K562 (cell line): ENCODE data around the gene AGO1. TPM values are rescaled to one million over a fixed set of nuclear protein-coding genes. Genes with fewer than 3 reads are reported as not detected.

Source experiments
- ARID3A ChIP-seq: IDR thresholded peaks from 2 replicates; pipeline ENCODE4 v1.6.1; 2012; ENCODE audit warnings: low read depth, low read length, improper control_type of control experiment, borderline replicate concordance
- DLX4 ChIP-seq: fragments of 250-450 bp; sonication (Bioruptor Pico); IDR thresholded peaks from 2 replicates; pipeline ENCODE4 v1.6.1; 2021; ENCODE audit warnings: mild to moderate bottlenecking
- GTF2B ChIP-seq: IDR thresholded peaks from 2 replicates; pipeline ENCODE4 v1.6.1; 2011; ENCODE audit not compliant: insufficient read length; ENCODE audit errors: extremely low read depth
- KDM5B ChIP-seq: fragments of 200-600 bp; sonication (generic); IDR thresholded peaks from 2 replicates; pipeline ENCODE4 v1.6.1; 2012; ENCODE audit warnings: low read depth, mild to moderate bottlenecking, moderate library complexity, low read length, control low read depth, inconsistent platforms; ENCODE audit not compliant: insufficient replicate concordance
- MEIS2 ChIP-seq: fragments of 450-650 bp; IDR thresholded peaks from 2 replicates; pipeline ENCODE4 v1.6.1; 2014; ENCODE audit warnings: mild to moderate bottlenecking; ENCODE audit not compliant: partially characterized antibody
- MYBL2 ChIP-seq, 2 experiments: fragments of 450-650 bp in 1 of 2; sonication (generic) in 1 of 2; formaldehyde crosslinking in 1 of 2; IDR thresholded peaks; 2 replicates each; pipeline versions ENCODE4 v1.6.1 to v1.8.1; 2017 to 2022; ENCODE audit warnings: borderline replicate concordance in 1 of 2, inconsistent platforms in 1 of 2, low read depth in 1 of 2, mild to moderate bottlenecking in 1 of 2, missing genetic modification reagents in 1 of 2, moderate library complexity in 1 of 2
- NR2C2 ChIP-seq, 2 experiments: fragments of 200-800 bp in 1 of 2; sonication (Bioruptor generic) in 1 of 2; sonication (generic) in 1 of 2; formaldehyde crosslinking in 1 of 2; IDR thresholded peaks; 2 replicates each; pipeline versions ENCODE4 v1.6.1 to v1.8.0; 2016 to 2022; ENCODE audit warnings: mild to moderate bottlenecking in 1 of 2, missing compliant biosample characterization in 1 of 2, missing genetic modification characterization in 1 of 2, missing genetic modification reagents in 1 of 2
- POLR2AphosphoS5 ChIP-seq: IDR thresholded peaks from 2 replicates; pipeline ENCODE4 v1.6.1; 2011; ENCODE audit warnings: mild to moderate bottlenecking, low read depth, low read length, moderate library complexity; ENCODE audit not compliant: control insufficient read depth, insufficient read depth
- SP1 ChIP-seq: sonication (generic); formaldehyde crosslinking; IDR thresholded peaks from 2 replicates; pipeline ENCODE4 v1.8.1; 2022; ENCODE audit warnings: mild to moderate bottlenecking, missing genetic modification reagents
- TSC22D4 ChIP-seq: fragments of 450-650 bp; IDR thresholded peaks from 2 replicates; pipeline ENCODE4 v1.6.1; 2016; ENCODE audit warnings: missing genetic modification characterization, missing biosample characterization, control low read depth
- ZBTB7A ChIP-seq: IDR thresholded peaks from 2 replicates; pipeline ENCODE4 v1.6.1; 2011; ENCODE audit warnings: low read depth, mild to moderate bottlenecking, low read length, moderate library complexity, borderline replicate concordance; ENCODE audit not compliant: control insufficient read depth
- ZFP1 ChIP-seq: fragments of 450-650 bp; formaldehyde crosslinking; IDR thresholded peaks from 2 replicates; pipeline ENCODE4 v1.4.0; 2020; ENCODE audit warnings: mild to moderate bottlenecking, mixed read lengths
- polyA plus RNA-seq, 8 experiments: library from polyadenylated mRNA; depleted of rRNA in 4 of 8; stranded (reverse) in 5 of 8; unstranded in 3 of 8; fragments of >200 nt; fragmentation: Nextera tagmentation in 2 of 8; fragmentation: Illumina TruSeq in 1 of 8; extraction: Ambion mirVana in 2 of 8; extraction: Trizol in 1 of 8; gene quantifications; 2 replicates each; pipeline versions ENCODE4 v1.2.1 to v1.2.3, GENCODE V29; 2011 to 2014; ENCODE audit warnings: inconsistent platforms in 1 of 8, missing spikeins in 1 of 8
- total RNA-seq, 7 experiments: library from RNA; depleted of rRNA in 6 of 7; stranded (reverse); fragments of >200 nt in 6 of 7; fragmentation: Illumina TruSeq in 2 of 7; extraction: Trizol in 2 of 7; gene quantifications; 2 replicates each; pipeline versions ENCODE4 v1.2.1 to v1.2.3, GENCODE V29; 2011 to 2021; ENCODE audit warnings: low replicate concordance in 1 of 7

Gene AGO1
- total and polyA plus RNA-seq, 9 of the 15 experiments (the other 6 are each of a cell fraction or from before 2014, with no cell fraction given), result 7.3 to 64.2 (median 26.0) TPM

GRCh38 chr1:35886577-35887431, 3.8 kb downstream of the AGO1 start (continued):
- TF ChIP-seq MEIS2 (peak; percentile 5), MYBL2 (IDR thresholded peaks at IDR 0.05; ENCODE audit: low read depth) (no peak), MYBL2 (CRISPR knock-in tag; IDR thresholded peaks at IDR 0.05; ENCODE audit: borderline replicate concordance) (no peak), ZBTB7A (peak; percentile 86; the same call in 1 of the 2 replicates), POLR2AphosphoS5 (peak; percentile 37; the same call in 1 of the 2 replicates), TSC22D4 (tag) (peak; percentile 90), GTF2B (no peak), KDM5B (no peak), NR2C2 (CRISPR knock-in tag; IDR thresholded peaks at IDR 0.05) (peak; percentile 49; the same call in 1 of the 2 replicates), NR2C2 (tag; IDR thresholded peaks at IDR 0.05) (peak; percentile 83), SP1 (no peak), ARID3A (0 out of 2 replicates have a peak, but pooled peaks have one; percentile 24), ZFP1 (CRISPR knock-in tag) (no peak), DLX4 (no peak)
